HG03354 (cell line): ENCODE measurements around the gene AEN.

Source experiments
- ATAC-seq: cut with Tn5 transposase; IDR thresholded peaks from one replicate; pipeline ENCODE4 v1.9.1; 2021; ENCODE audit warnings: mild to moderate bottlenecking; ENCODE audit not compliant: unreplicated experiment, poor library complexity, severe bottlenecking

The AEN gene

GRCh38 chr15:88612186-88612796 lies 8.8 kb upstream of the AEN start:
- ATAC-seq, result no peak

- ATAC-seq, result no peak
Measured at GRCh38 chr15:88613074-88613944, 7.8 kb upstream of the AEN start.

- ATAC-seq, result no peak
Measured at GRCh38 chr15:88615303-88616107, 5.6 kb upstream of the AEN start.

- no peak for ATAC-seq
Measured at GRCh38 chr15:88616240-88616639, 4.9 kb upstream of the AEN start.

- no peak for ATAC-seq
Measured at GRCh38 chr15:88617031-88617722, 4.0 kb upstream of the AEN start.

- no peak for ATAC-seq
Measured at GRCh38 chr15:88617790-88618189, 3.4 kb upstream of the AEN start.

- no peak for ATAC-seq
Measured at GRCh38 chr15:88618686-88619085, 2.5 kb upstream of the AEN start.

GRCh38 chr15:88619796-88620195 lies 1.3 kb upstream of the AEN start:
- no peak for ATAC-seq

GRCh38 chr15:88621789-88622604 lies 857 bp downstream of the AEN start:
- peak; percentile 40 for ATAC-seq

- ATAC-seq, result peak; percentile 7
Measured at GRCh38 chr15:88622605-88622975, 1.4 kb downstream of the AEN start.

- ATAC-seq, result no peak
Measured at GRCh38 chr15:88623061-88623460, 1.9 kb downstream of the AEN start.

- no peak for ATAC-seq
Measured at GRCh38 chr15:88623632-88624031, 2.5 kb downstream of the AEN start.

- ATAC-seq, result peak; percentile 36
Measured at GRCh38 chr15:88624156-88624970, 3.2 kb downstream of the AEN start.

GRCh38 chr15:88624971-88625490 lies 3.9 kb downstream of the AEN start:
- ATAC-seq, result no peak

GRCh38 chr15:88625943-88626741 lies 5.0 kb downstream of the AEN start:
- no peak for ATAC-seq

- peak; percentile 46 for ATAC-seq
Measured at GRCh38 chr15:88627463-88627862, 6.3 kb downstream of the AEN start.

GRCh38 chr15:88628018-88628654 lies 7.0 kb downstream of the AEN start:
- ATAC-seq, result no peak
